A172 (cell line): Measurements from ENCODE around the gene TMEM208. TPM values are rescaled to one million over a fixed set of nuclear protein-coding genes. Genes with fewer than 3 reads are reported as not detected.

Source experiments
- DNase-seq: peaks from one replicate; pipeline ENCODE4 v3.0.0-alpha.2; 2015; ENCODE audit warnings: low spot score
- total RNA-seq: library from RNA; depleted of rRNA; stranded (reverse); fragments of >200 nt; shearing (Covaris generic); gene quantifications from 2 replicates; pipeline ENCODE4 v1.2.3, GENCODE V29; 2014

TMEM208 gene
- total RNA-seq, 1 experiment from 2014 or later, result 59.4 TPM

- peak; percentile 85 for DNase-seq
Measured at GRCh38 chr16:67191995-67192681, 34.8 kb upstream of the TMEM208 start, which contains the start of gene E2F4. E2F4 (plus strand) TSS chr16:67192155; CDS start chr16:67192228, 73 bp downstream.

DNA sequence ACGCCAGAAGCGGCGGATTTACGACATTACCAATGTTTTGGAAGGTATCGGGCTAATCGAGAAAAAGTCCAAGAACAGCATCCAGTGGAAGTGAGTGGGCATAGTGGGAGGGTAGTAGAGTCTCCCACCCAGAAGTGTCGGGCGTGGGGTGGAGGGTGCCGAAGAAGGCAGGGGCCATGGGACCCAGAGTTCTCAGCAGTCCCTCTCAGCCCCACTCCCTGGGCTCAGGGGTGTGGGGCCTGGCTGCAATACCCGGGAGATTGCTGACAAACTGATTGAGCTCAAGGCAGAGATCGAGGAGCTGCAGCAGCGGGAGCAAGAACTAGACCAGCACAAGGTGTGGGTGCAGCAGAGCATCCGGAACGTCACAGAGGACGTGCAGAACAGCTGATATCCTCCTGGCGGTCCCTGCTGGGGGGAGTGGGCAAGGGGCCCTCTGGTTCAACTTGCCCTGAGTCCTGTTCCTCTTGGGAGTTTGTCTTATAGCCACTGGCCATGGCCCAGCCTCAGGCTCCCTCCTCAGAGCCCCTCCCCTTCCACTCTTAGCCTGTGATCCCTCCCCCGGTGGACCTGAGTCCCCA is 34.1 kb upstream of the TMEM208 start:
- no peak for DNase-seq

DNA sequence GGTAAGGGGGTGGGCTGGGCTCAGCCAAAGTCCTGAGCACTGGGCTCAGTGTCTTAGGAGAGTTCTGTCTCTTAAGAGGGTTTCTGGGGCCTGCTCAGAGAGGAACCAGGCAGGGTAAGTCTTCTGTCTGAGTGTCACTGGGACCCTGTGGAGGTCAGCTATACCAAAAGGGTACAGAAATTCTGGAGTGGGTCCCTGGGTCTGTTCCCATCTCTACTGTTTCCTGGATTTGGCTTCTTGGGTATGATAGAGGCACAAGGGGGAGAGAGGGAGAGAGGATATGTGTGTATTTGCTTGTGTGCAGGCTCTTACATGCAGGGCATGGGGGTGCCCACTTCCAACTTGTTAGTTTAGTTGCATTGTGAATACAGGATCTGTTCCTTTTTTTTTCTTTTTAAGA is 33.4 kb upstream of the TMEM208 start:
- no peak for DNase-seq

- DNase-seq, result no peak
Measured at GRCh38 chr16:67194260-67194659, 32.7 kb upstream of the TMEM208 start.

DNA sequence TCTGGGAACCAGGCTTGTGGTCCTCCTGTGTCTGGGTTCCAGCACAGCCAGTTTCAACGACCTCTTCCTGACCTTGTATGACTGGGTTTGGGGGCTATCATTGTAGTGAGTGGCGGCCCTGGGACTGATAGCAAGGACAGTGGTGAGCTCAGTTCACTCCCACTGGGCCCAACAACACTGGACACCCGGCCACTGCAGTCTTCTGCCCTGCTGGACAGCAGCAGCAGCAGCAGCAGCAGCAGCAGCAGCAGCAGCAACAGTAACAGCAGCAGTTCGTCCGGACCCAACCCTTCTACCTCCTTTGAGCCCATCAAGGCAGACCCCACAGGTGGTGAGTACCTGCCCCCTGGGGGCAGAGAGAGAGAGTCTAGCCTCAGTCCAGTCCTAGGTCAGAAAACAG is 31.3 kb upstream of the TMEM208 start:
- no peak for DNase-seq

DNA sequence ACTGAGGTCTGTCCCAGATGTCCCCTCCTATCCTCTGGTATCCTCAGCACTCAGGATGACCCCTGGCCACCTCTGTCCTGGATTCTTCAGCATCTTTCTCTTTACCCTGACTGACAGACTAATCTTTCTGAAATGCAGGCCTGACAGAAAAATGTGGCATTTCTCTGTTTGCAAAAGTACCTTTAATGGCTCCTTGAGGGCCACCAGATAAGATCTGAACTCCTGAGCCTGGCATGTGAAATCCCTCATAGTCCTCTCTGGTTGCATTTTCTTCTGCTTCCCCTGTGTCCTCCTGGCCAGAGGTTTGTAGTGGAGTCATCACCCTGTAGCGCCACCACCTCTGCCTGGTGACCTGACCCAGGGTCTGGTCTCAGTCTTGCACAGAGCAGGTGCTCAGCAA is 30.0 kb upstream of the TMEM208 start:
- no peak for DNase-seq

DNA sequence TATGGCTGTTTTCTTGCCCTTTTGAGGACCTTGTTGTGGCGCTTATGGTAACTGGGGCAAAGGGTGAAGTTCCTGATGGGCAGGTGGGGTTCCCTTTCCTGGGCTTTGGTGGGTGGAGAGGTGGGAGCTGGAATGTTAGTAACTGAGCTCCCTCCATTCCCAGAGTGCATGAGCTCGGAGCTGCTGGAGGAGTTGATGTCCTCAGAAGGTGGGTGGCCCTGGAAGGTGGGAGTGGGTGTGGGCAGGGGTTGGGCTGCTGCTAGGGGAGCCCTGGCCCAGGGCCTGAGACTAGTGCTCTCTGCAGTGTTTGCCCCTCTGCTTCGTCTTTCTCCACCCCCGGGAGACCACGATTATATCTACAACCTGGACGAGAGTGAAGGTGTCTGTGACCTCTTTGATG is 29.2 kb upstream of the TMEM208 start:
- no peak for DNase-seq

GRCh38 chr16:67198238-67198734 is 28.6 kb upstream of the TMEM208 start:
- DNase-seq, result peak; percentile 35

GRCh38 chr16:67199011-67199807 is 27.7 kb upstream of the TMEM208 start, which contains the start of gene ELMO3:
ELMO3 (plus strand) TSS chr16:67199131; CDS start chr16:67199327, 196 bp downstream.
- DNase-seq, result no peak

GRCh38 chr16:67199808-67200198 is 27.1 kb upstream of the TMEM208 start:
- DNase-seq, result no peak

- no peak for DNase-seq
Measured at GRCh38 chr16:67200491-67200890, 26.4 kb upstream of the TMEM208 start.

DNA sequence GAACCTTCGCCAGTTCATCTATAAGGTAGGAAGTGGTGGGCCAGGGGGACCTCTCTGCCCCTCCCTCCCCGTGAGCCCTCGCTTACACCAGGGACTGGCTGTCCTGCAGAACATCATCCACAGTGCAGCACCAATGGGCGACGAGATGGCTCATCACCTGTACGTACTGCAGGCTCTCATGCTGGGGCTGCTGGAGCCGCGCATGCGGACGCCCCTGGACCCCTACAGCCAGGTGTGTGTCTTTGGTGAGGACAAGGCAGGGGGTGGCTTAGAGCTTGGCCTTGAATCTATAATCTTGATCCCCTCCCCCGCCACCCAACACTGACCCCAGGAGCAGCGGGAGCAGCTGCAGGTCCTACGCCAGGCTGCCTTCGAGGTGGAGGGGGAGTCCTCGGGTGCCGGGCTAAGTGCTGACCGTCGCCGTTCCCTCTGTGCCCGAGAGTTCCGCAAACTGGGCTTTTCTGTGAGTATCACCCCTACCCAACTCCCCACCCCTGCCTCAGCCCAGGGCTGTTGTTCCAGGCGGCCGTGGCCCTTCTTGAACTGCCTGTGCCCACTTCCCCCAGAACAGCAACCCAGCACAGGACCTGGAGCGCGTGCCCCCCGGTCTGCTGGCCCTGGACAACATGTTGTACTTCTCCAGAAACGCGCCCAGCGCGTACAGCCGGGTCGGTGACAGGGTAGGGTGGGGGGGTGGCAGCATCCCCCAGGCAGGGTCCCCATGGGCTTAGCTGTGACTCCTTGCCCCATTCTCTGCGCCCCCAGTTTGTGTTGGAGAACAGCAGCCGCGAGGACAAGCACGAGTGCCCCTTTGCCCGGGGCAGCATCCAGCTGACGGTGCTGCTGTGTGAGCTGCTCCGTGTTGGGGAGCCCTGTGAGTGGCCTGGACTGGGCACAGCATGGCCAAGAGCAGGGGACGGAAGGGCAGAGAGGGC is 25.3 kb upstream of the TMEM208 start:
- no peak for DNase-seq

- DNase-seq, result no peak
Measured at GRCh38 chr16:67202426-67202825, 24.5 kb upstream of the TMEM208 start.

DNA sequence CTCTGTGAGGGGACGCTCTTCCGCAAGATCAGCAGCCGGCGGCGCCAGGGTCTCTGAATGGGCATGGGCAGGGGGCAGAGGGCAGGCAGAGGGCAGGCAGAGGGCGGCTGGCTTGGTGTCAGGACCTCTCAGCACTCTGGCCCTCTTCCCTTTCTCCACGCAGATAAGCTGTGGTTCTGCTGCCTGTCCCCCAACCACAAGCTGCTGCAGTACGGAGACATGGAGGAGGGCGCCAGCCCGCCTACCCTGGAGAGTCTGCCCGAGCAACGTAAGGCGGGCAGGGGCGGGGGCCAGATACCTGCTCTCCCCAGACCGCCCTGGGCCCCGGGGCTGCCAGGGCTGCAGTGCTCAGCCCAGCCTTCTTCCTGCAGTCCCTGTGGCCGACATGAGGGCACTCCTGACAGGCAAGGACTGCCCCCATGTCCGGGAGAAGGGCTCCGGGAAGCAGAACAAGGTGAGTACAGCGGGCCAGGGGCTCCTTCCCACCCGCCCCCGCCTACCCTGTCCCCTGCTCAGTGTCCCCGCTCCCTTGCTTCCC is 23.9 kb upstream of the TMEM208 start:
- no peak for DNase-seq

DNA sequence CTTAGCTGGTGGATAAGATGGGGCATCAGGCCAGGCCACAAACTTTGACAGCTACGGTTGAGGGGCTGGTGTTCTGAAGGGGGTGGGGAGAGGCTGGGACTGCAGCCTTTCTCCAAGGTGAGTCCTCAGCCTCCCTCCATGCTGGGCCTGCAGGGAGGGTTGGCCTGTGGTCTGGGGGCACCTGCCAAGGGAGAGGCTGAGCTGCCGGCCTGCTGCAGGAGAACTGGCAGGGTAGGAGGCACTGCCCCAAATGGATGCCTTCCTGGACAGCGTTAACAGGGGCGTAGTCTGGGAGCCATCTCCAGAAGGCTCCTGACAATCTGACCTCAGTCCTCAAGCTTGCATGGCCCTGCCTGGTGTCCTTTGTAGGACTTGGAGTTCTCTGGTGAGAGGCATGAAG is 22.9 kb upstream of the TMEM208 start:
- DNase-seq, result no peak

GRCh38 chr16:67206129-67206837 is 20.6 kb upstream of the TMEM208 start:
- DNase-seq, result no peak

GRCh38 chr16:67206838-67207248 is 20.1 kb upstream of the TMEM208 start:
- DNase-seq, result peak; percentile 46

DNA sequence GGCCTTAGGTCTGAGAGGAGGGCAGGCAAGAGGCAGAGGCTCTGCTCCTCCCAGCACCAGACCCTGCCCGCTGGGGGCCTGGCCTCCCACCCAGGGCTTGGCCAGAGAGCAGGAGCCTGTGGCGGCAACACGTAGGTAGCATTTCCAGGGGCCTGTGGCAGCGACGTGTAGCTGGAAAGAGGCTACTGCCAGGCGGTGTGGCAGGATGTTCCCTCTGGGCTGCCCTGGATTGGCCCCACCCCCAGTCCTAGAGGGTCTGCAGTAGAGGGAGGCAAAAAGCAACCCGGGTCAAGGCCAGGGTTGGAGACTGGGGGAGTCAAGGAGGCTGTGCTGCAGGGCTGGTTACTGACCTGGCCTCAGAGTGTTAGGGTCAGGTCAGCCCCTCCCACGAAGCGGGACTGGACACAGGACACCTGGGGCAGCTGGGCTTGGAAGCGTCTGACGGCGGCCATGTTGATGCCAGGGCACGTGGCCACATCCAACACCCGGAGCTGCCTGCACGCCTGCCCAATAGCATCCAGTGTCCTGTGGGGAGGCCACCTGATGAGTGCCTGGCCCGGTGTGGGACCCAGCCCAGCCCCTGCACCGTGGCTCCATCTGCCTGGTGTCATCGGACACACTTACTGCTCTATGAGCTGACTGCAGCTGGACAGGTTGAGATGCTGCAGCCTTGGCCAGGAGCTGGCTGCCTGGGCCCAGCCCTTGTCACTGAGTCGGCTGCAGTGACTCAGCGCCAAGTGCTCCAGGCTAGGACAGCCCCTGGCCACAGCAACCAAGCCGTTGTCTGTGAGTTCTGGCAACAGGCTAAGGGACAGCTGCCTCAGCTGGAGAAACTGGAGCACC is 19.5 kb upstream of the TMEM208 start:
- peak; percentile 77 for DNase-seq

DNA sequence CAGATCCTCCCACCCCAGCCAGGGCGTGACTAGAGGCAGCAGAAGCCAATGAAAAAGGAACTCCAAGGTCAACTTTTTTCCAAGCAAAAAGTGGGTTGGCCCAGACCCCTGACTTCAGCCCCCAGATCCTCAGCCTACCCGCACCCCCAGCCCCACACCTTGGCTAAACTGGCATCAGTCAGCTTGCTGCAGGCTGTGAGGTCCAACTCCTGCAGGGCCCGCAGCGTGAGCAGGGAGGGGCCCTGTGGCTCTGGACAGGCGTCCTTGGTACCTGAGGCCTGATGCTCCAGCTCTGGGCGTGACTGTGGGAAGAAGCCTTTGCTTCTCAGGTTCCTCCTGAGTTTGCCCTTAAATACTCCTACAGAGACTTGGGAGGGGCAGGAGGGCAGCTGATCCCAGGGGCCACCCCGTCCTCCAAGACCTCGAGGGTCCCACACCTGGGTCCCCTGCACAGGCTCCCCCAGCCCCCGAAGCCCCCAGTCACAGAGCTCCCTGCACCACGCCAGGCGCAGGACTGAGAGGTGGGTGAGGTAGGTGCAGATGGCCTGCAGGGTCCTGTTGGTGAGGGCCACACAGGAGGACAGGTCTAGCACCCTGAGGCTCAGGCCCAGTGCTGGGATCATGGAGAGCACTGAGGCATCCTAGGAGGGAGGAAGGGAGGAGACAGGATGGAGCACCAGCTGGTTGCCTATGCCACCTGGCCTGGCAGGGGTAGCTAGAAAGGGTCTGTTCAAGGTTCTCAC is 18.6 kb upstream of the TMEM208 start:
- no peak for DNase-seq
